HG03457 (cell line): Measurements from ENCODE around the gene TOMM40.
"Not testable (repeated sequence)": the region's sequence is repeated elsewhere in the genome, so short reads cannot be mapped to it uniquely, and the experiment has no call there.

ENCODE experiments used
- ATAC-seq: cut with Tn5 transposase; IDR thresholded peaks from one replicate; pipeline ENCODE4 v1.9.1; 2021; ENCODE audit warnings: moderate number of reproducible peaks; ENCODE audit not compliant: unreplicated experiment

TOMM40 gene

GRCh38 chr19:44924243-44924725 lies 33.2 kb downstream of the TOMM40 start:
- no peak for ATAC-seq

GRCh38 chr19:44925114-44925891 lies 34.2 kb downstream of the TOMM40 start:
- ATAC-seq, result no peak

- ATAC-seq, result not testable (repeated sequence)
These were observed 35.4 kb downstream of the TOMM40 start for GRCh38 chr19:44926245-44927077.

- ATAC-seq, result no peak
These were observed 36.7 kb downstream of the TOMM40 start for GRCh38 chr19:44927746-44928145.

- ATAC-seq, result no peak
These were observed 39.0 kb downstream of the TOMM40 start for GRCh38 chr19:44930088-44930487.

GRCh38 chr19:44931541-44931940 lies 40.5 kb downstream of the TOMM40 start:
- ATAC-seq, result no peak

- no peak for ATAC-seq
These were observed 48.6 kb downstream of the TOMM40 start for GRCh38 chr19:44939668-44940067.

- no peak for ATAC-seq
These were observed 51.1 kb downstream of the TOMM40 start, which contains the start of gene APOC4 for GRCh38 chr19:44942067-44942571. Gene APOC4 (plus strand): TSS chr19:44942237. CDS start chr19:44942278, 41 bp downstream.

GRCh38 chr19:44943801-44944249 lies 52.8 kb downstream of the TOMM40 start:
- ATAC-seq, result no peak

GRCh38 chr19:44947041-44947581 lies 56.1 kb downstream of the TOMM40 start:
- no peak for ATAC-seq

GRCh38 chr19:44948237-44948636 lies 57.2 kb downstream of the TOMM40 start:
- ATAC-seq, result no peak

GRCh38 chr19:44948763-44949374 lies 57.8 kb downstream of the TOMM40 start:
- no peak for ATAC-seq

GRCh38 chr19:44949550-44949949 lies 58.5 kb downstream of the TOMM40 start:
- no peak for ATAC-seq

- ATAC-seq, result no peak
These were observed 60.4 kb downstream of the TOMM40 start for GRCh38 chr19:44951179-44952159.
